ENCODE measurements around the gene STXBP1.

The STXBP1 gene

GRCh38 chr9:127714020-127714750 lies 102.1 kb downstream of the STXBP1 start:
- no peak for DNase-seq (ENCODE audit: low read depth, low spot score)

GRCh38 chr9:127714951-127715469 lies 102.9 kb downstream of the STXBP1 start:
- no peak for DNase-seq (ENCODE audit: low read depth, low spot score)

- peak; percentile 91 for DNase-seq (ENCODE audit: low read depth, low spot score)
These were observed 103.6 kb downstream of the STXBP1 start, which contains the start of the genes PTRH1 and TTC16 for GRCh38 chr9:127715470-127716337. Gene PTRH1, minus strand, starts transcription at chr9:127715663. Its CDS starts 24 bp downstream, at chr9:127715639. Gene TTC16, plus strand, starts transcription at chr9:127716079. Its CDS starts 67 bp downstream, at chr9:127716146.

GRCh38 chr9:127716412-127716811 lies 104.3 kb downstream of the STXBP1 start:
- DNase-seq (ENCODE audit: low read depth, low spot score), result no peak

GRCh38 chr9:127717766-127718165 lies 105.7 kb downstream of the STXBP1 start:
- DNase-seq (ENCODE audit: low read depth, low spot score), result no peak

GRCh38 chr9:127720031-127720864 lies 108.2 kb downstream of the STXBP1 start:
- no peak for DNase-seq (ENCODE audit: low read depth, low spot score)

GRCh38 chr9:127720865-127721227 lies 108.8 kb downstream of the STXBP1 start:
- DNase-seq (ENCODE audit: low read depth, low spot score), result no peak

- DNase-seq (ENCODE audit: low read depth, low spot score), result no peak
These were observed 109.3 kb downstream of the STXBP1 start for GRCh38 chr9:127721391-127721821.

GRCh38 chr9:127722055-127722745 lies 110.1 kb downstream of the STXBP1 start:
- DNase-seq (ENCODE audit: low read depth, low spot score), result no peak

GRCh38 chr9:127723013-127723412 lies 110.9 kb downstream of the STXBP1 start:
- no peak for DNase-seq (ENCODE audit: low read depth, low spot score)

GRCh38 chr9:127723444-127723843 lies 111.4 kb downstream of the STXBP1 start:
- DNase-seq (ENCODE audit: low read depth, low spot score), result no peak

GRCh38 chr9:127724012-127724411 lies 111.9 kb downstream of the STXBP1 start:
- DNase-seq (ENCODE audit: low read depth, low spot score), result no peak

- no peak for DNase-seq (ENCODE audit: low read depth, low spot score)
These were observed 114.8 kb downstream of the STXBP1 start for GRCh38 chr9:127726871-127727270.

- no peak for DNase-seq (ENCODE audit: low read depth, low spot score)
These were observed 116.7 kb downstream of the STXBP1 start for GRCh38 chr9:127728808-127729207.

GRCh38 chr9:127729522-127730256 lies 117.6 kb downstream of the STXBP1 start:
- no peak for DNase-seq (ENCODE audit: low read depth, low spot score)

GRCh38 chr9:127730262-127730661 lies 118.2 kb downstream of the STXBP1 start:
- DNase-seq (ENCODE audit: low read depth, low spot score), result no peak

- DNase-seq (ENCODE audit: low read depth, low spot score), result no peak
These were observed 118.8 kb downstream of the STXBP1 start for GRCh38 chr9:127730799-127731410.

- DNase-seq (ENCODE audit: low read depth, low spot score), result no peak
These were observed 119.9 kb downstream of the STXBP1 start for GRCh38 chr9:127731938-127732337.

GRCh38 chr9:127732444-127732843 lies 120.4 kb downstream of the STXBP1 start:
- no peak for DNase-seq (ENCODE audit: low read depth, low spot score)

- DNase-seq (ENCODE audit: low read depth, low spot score), result no peak
These were observed 121.5 kb downstream of the STXBP1 start for GRCh38 chr9:127733614-127734013.

Data from activated naive CD8-positive, alpha-beta T cell treated with anti-CD3 and anti-CD28 coated beads, Interleukin-2, amount 50 U/mL, for 16 hours (primary cell).